Non-pigmented ciliary epithelial cell (primary cell): ENCODE results near the gene THSD8.
"Not testable (repeated sequence)": the region's sequence is repeated elsewhere in the genome, so short reads cannot be mapped to it uniquely, and the experiment has no call there.

Experiments
- DNase-seq: peaks from one replicate; pipeline ENCODE4 v3.0.0-alpha.2; 2010; ENCODE audit warnings: low read depth

Gene THSD8

DNA sequence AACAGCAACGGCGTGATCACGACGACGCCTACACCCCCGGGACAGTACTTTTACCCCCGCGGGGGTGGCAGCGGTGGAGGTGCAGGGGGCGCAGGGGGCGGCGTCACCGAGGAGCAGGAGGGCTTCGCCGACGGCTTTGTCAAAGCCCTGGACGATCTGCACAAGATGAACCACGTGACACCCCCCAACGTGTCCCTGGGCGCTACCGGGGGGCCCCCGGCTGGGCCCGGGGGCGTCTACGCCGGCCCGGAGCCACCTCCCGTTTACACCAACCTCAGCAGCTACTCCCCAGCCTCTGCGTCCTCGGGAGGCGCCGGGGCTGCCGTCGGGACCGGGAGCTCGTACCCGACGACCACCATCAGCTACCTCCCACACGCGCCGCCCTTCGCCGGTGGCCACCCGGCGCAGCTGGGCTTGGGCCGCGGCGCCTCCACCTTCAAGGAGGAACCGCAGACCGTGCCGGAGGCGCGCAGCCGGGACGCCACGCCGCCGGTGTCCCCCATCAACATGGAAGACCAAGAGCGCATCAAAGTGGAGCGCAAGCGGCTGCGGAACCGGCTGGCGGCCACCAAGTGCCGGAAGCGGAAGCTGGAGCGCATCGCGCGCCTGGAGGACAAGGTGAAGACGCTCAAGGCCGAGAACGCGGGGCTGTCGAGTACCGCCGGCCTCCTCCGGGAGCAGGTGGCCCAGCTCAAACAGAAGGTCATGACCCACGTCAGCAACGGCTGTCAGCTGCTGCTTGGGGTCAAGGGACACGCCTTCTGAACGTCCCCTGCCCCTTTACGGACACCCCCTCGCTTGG, 9.6 kb upstream of the THSD8 start:
- DNase-seq = no peak

DNA sequence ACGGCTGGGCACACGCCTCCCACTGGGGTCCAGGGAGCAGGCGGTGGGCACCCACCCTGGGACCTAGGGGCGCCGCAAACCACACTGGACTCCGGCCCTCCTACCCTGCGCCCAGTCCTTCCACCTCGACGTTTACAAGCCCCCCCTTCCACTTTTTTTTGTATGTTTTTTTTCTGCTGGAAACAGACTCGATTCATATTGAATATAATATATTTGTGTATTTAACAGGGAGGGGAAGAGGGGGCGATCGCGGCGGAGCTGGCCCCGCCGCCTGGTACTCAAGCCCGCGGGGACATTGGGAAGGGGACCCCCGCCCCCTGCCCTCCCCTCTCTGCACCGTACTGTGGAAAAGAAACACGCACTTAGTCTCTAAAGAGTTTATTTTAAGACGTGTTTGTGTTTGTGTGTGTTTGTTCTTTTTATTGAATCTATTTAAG, 9.0 kb upstream of the THSD8 start:
- no peak for DNase-seq

DNA sequence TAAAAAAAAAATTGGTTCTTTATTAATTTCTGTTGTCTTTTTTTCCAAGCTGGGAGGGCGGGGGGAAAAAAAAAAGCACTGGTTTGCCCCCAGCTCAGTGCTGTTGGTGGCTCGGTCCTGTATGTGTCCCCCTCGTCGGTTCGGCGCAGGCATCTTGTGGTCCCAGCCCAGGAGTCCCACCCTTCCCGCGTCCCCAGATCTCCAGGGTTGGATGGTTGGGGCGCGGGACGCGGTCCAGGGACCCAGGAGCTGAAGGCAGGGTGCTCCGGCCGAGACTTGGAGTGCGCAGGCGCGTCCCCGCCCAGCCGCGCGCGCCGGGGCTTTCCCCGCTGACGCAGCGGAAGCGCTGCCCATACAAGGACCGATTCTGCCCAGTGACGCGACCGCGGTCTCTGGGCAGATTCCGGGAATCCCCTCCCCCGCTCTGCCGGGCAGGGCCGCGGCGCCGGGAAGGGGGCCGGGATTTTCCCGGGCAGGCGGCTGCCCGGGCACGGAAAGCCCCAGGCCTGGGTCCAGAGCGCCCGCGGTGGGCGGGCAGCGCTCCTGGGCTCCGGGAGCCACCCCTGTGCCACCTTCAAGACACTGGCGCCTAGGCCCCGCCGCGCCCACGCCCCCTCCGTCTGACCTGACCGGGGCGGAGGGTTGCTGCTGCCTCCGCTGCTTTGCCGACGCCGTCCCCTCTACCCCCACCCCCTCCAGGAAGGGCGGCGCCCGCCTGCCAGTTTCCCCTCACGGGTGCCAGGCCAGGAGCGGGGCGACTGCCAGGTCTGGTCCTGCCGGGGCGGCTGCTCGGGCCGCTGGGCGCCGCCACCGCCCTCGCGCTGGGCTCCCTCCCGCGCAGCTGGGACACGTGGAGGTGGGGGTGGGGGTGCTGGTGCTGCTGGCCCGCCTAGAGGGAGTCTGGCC, 8.3 kb upstream of the THSD8 start:
- DNase-seq = no peak

DNA sequence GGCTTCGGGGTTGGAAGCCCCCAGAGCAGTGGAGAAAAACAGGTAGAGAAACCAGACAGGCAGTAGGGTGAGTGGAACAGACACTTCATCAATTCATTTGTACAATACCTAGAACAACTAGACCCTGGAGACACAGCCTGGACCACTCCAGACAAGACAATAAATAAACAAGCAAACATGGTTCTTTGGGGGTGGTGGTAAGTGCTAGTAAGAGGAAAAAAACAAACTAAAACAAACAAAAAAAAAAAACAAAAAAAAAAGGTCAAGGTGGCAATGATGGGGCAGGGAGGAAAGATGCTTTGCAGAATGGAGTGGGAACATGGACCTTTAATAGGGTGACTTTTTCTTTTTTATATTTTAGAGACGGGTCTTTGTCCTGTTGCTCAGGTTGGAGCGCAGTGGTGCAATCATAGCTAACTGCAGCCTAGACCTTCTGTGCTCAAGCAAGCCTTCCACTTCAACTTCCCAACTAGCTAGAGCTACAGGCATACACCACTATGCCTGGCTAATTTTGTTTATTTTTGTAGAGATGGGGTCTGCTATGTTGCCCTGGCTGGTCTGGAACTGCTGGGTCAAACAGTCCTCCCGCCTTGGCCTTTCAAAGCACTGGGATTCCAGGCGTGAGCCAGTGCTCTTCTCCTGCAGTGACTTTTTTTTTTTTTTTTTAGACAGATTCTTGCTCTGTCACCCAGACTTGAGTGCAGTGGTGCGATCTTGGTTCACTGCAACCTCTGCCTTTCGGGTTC, 7.5 kb upstream of the THSD8 start:
- DNase-seq = no peak

DNA sequence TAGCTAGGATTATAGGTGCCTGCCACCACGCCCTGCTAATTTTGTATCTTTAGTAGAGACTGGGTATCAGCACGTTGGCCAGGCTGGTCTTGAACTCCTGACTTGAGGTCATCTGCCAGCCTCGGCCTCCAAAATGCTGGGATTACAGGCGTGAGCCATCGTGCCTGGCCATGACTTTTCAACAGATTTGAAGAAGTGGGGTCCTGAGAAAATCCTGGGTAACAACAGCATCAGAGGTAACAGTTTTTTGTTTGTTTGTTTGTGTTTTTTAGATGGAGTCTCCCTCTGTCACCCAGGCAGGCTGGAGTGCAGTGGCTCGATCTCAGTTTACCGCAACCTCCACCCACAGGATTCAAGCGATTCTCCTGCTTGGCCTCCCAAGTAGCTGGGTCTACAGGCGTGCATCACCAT, 6.9 kb upstream of the THSD8 start:
- DNase-seq = no peak

DNA sequence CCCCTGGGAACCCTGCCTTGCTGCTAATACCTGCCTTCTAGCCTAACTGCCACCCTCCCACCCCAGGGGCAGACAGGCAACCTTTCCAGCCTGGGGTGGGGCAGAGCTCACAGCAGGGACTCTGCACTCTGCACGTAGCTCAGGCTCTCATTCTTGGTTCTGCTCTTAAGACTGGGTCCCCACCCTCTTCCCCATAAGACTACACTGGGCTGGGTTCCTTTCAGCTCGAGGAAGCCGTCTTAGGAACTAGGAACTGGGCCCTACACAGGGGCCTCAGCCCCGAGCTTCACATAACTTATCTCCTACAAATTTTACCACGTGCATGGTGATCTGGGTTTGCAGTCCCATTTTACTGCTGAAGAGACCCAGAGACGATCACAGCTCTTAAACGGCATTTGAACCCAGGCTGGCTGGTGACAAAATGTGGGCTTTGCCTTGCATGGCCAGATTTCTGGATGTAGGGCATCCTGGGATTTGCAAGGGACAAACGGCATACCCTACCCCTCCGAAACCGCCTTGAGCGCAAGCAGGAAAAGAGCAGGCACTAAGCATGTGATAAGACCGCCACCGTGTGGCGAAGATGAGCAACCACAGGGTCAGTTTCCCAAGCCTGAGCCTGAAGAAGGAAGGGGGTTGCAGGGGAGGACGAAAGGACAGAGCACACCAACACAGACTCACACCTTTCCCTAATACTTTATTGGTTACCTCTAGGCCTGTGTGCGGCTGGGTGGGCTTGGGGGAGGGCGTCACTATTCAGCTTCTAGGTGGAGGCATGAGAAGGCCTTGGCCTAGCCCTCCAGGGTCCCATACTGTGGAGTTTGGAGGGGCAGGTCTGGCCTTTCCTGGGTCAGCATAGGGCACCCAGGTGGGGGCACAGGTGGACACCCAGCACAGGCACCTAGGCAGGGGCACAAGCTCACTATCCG, 5.5 kb upstream of the THSD8 start:
- no peak for DNase-seq

DNA sequence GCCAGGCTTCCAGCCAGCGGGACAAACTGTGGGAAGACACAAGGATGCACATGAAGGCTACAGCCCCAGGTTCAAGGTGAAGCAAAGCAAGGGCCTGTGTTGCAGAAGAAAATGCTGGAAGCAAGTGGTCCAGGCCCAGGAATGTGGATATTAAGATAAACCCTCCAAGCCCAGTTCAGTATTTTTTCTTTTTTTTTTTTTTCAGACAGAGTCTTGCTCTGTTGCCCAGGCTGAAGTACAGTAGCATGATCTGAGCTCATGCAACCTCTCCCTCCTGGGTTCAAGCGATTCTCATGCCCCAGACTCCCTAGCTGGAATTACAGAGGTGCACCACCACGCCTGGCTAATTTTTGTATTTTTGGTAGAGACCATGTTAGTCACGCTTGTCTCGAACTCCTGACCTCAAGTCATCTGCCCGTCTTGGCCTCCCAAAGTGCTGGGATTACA, 4.7 kb upstream of the THSD8 start:
- no peak for DNase-seq

DNA sequence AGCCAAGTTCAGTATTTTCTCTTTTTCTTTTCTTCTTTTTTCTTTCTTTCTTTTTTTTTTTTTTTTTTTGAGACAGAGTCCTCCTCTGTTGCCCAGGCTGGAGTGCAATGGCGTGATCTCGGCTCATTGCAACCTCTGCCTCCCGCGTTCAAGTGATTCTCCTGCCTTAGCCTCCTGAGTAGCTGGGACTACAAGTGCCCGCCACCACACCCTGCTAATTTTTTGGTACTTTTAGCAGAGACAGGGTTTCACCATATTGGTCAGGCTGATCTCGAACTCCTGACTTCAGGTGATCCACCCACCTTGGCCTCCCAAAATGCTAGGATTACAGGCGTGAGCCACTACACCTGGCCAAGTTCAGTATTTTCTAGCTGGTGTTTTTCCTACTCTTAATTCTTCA, 4.3 kb upstream of the THSD8 start:
- DNase-seq = not testable (repeated sequence)

DNA sequence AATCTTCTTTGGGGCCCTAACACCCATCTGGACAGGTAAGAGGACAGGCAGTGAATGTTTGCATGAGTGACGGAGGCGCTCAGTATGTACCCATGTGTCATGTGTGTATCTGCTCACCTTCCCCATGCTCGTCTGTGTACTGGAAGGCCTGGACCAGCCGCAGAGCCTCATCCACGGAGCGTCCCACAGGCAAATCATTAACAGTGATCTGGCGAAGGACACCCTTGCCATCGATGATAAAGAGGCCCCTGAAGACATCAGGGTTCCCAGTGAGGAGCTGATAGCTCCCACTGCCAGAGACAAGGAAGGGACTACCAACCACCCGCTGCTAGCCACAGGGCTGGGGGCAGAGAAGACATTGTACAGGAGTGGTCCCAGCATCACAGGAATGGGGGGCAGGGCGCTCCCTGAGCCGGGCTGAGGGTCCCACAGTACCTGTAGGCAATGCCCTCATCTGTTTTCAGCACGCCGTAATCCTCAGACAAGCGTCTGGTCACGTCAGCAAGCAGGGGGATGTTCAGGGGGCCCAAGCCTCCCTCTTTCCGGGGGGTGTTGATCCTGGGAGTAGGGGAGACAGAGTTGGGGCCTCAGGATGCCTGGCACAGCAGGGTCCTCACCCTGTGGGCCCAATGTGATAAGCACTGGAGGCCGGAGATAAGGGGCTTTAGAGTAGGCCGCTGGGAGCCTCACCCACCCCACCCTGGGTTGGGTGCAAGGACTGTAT, 2.0 kb upstream of the THSD8 start:
- DNase-seq = no peak

DNA sequence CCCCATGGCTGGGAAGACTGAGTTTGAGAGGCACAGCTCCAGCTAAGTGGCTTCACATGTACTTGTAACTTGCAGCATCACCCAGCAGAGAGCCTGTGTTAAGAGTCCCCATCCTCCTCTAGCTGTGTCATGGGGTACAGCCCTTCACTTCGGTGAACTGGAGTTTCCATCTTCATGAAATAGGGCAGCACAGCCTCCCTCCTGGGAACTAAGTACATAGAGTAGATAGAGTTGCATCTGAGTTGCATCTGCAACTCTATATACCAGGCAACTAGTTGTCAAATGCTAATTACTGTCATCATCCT, 1.5 kb upstream of the THSD8 start:
- no peak for DNase-seq

DNA sequence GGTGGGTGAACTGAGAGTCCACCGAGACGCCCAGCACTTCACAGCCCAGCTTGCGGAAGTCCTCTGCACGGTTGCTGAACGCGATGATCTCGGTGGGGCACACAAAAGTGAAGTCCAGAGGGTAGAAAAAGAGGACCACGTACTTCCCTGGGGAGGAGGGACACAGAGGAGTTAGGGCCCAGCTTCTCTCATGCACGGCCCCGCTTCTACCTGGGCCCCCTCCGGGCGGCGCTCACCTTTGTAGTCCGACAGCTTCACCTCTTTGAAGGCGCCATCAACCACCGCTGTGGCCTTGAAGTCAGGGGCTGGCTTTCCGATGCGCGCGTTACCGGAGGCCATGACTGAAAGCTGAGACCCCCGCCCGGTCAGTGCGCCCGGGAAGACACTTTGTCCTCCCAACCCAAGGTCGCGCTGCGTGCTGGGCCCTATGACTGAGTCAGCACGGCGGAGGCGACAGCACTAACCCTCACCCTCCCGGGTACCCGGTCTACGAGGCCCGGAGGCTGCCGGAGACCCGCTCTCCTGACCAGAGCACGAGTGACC, 875 bp upstream of the THSD8 start:
- no peak for DNase-seq

DNA sequence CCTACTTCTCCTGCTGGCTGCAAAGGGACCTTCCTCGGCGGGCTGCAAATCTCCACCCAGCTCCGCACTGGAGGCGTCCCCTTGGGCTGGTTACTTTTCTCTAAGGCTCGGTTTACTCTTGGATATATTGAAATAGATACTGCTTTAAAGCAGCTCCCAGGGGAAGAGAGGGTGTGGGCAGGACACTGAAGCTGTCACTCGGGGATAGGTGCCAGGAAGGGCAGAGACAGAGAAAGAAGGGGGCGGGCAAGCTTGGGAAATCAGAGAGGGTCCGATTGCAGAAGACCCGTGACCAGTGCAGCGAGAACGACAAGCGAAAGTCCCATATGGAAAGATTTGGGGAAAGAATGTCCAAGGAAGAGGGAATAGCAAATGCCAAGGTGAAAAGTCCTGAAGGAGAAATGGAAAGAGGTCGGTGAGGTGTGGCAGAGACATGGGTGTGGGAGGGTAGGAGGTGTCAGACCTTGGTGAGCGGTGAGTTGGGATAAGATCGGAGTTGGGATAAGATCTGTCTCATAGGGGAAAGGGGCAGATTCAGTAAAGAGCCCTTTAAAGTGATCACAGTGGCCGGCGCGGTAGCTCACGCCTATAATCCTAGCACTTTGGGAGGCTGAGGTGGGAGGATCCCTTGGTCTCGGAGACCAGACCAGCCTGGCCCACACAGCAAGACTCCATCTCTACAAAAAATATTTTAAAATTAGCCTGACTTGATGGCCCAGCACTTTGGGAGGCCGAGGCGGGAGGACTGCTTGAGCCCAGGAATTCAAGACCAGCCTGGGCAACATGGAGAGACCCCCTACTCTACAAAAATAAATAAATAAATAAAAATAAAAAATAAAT, 618 bp downstream of the THSD8 start:
- DNase-seq = no peak

DNA sequence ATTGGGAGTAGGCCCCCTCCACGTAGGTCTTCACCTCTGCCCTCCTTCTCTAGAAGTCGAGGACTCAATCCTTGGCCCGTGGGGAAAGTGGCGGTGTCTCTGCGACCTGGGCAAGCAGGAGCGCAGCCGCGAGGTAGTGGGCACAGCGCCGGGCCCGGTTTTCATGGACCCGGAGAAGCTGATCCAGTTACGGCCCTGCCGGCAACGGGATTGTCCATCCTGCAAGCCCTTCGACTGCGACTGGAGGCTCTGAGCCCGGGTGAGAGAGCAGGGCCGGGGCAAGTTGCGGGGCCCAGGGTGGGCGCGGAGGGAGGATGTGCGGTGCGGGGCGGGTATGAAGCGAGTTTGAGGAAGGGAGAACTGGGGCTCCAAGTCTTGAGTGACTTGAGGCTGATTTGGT, 2.2 kb downstream of the THSD8 start:
- no peak for DNase-seq

DNA sequence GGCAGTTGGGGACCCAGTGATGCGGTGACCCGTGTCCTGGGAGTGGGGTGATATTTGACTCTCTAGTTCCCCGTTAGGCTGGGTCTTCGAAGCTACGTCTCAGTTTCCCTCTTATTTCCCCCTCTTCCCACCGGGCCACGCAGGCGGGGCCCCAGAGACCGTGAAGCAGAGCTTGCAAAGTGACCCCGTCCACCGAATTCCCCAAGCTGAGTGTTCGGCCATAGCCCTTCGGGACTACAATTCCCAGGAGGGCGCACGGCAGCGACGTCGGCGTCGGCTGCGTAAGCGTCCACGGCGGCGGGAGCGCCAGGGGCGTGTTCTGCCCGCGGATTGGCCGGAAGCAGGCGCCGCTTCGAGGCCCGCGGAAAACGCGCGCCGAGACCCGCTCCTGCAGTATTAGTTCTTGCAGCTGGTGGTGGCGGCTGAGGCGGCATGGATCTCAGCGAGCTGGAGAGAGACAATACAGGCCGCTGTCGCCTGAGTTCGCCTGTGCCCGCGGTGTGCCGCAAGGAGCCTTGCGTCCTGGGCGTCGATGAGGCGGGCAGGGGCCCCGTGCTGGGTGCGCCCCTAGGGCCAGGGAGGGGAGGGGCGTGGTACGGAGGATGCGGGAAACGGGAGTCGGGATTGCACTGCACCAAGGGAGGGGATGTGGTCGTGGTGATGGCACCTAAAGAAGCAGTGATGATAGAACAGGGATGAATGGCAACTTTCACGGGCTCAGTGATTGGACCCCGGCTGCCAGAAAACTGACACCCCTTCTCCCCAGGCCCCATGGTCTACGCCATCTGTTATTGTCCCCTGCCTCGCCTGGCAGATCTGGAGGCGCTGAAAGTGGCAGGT, 4.6 kb downstream of the THSD8 start, which contains the start of gene RNASEH2A:
TSS of gene RNASEH2A (plus strand) at position 343 of the 840 bp plus-strand sequence. CDS start at position 433, 90 bp downstream.
- DNase-seq = no peak

DNA sequence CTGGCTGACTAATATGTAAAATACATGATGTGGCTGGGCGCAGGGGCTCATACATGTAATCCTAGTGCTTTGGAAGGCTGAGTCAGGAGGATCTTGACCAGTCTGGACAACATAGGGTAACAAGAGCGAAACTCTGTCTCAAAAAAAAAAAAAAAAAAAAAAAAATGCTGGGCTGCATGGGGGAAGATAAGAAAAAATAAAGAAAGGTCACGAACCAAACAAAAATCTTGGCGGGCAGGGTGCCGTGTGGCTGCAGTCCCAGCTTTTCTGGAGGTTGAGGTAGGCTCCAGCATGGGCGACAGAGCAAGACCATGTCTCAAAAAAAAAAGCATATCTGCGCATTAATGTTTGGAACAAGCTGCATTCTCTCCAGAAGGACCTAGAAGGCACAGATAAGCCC, 13.2 kb downstream of the THSD8 start:
- DNase-seq = no peak

DNA sequence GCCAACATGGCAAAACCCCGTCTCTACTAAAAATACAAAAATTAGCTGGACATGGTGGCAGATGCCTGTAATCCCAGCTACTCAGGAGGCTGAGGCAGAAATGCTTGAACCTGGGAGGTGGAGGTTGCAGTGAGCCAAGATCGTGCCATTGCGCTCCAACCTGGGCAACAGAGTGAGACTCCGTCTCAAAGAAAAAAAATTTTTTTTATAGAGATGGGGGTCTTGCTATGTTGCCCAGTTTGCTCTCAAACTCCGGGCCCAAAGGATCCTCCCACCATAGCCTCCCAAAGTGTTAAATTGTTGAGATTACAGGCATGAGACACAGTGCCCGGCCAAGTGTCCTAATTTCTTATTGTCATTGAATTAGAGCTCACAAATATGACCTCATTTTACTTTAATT, 15.3 kb downstream of the THSD8 start:
- not testable (repeated sequence) for DNase-seq

DNA sequence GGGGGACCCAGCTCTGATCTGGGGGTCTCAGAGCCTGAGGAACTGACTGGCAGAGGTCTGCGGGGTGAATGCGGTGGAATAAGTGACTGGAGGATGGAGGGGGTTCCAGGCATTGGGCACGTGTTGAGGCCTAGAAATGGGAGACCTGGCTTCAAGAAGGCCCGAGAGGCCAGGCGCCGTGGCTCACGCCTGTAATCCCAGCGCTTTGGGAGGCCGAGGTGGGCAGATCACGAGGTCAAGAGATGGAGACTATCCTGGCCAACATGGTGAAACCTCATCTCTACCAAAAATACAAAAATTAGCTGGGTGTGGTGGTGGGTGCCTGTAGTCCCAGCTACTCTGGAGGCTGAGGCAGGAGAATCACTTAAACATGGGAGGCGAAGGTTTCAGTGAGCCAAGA, 15.9 kb downstream of the THSD8 start:
- DNase-seq = not testable (repeated sequence)

DNA sequence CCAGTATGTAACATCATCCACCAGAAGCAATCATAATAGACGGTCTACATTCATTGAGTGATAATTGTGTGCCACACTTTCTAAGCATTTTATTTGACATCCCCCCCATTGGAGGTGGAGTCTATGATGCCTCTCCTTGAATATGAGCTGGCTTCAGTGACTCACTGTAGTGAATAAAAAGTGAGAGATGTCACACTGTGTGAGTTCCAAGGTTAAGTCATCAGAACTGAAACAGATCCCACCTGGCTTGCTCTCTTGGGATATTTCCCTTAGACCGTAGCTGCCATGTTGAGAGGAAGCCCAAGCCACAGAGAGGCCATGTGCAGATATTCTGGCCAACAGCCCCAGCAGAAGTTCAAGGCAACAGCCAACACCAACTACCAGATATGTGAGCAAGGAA, 19.9 kb downstream of the THSD8 start:
- no peak for DNase-seq
